HL-60/S4 (cell line): ENCODE data around the gene CST7.
"Not testable (repeated sequence)": the region's sequence is repeated elsewhere in the genome, so short reads cannot be mapped to it uniquely, and the experiment has no call there.

Experiments
- in situ Hi-C: fragments of 300-500 bp; cut with MboI; formaldehyde crosslinking; loops from 2 replicates; pipeline ENCODE4 v1.14.3; 2022; ENCODE audit warnings: low sequenced_read_pairs

Gene CST7

DNA sequence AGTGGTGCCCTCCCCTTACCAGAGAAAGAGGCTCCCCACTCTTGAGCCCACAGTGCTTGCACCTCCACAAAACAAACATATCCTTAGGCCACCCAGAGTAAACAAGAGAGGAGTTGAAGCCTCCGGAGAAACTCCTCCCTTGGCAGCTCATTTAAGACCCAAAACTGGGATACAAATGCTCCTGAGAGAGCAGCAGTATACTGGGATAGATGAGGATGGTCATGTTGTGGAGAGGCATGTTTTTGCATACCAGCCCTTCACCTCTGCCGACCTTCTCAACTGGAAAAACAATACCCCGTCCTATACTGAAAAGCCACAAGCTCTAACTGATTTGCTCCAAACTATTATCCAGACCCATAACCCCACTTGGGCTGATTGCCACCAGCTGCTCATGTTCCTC is 28.4 kb upstream of the CST7 start:
- in situ Hi-C loops, result loop anchor here (10.0 to 25.0 kb wide), 3 partner anchors 64 to 983 kb away; partner anchors contain the start of gene ACSS1

DNA sequence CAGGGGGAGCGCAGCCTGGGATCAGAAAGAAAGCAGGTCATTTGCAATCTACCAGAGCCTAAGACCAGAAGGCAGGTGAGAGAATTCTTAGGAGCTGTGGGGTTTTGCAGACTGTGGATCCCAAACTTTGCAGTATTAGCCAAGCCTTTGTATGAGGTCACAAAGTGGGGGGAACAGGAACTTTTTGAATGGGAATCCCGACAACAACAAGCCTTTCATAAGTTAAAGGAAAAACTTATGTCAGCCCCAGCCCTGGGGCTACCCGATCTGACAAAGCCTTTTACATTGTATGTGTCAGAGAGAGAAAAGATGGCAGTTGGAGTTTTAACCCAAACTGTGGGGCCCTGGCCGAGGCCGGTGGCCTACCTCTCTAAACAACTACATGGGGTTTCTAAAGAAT is 19.8 kb upstream of the CST7 start:
- in situ Hi-C loops, result loop anchor here (10.0 kb wide), 1 partner anchor 56 kb away; no protein-coding TSS in a partner anchor

DNA sequence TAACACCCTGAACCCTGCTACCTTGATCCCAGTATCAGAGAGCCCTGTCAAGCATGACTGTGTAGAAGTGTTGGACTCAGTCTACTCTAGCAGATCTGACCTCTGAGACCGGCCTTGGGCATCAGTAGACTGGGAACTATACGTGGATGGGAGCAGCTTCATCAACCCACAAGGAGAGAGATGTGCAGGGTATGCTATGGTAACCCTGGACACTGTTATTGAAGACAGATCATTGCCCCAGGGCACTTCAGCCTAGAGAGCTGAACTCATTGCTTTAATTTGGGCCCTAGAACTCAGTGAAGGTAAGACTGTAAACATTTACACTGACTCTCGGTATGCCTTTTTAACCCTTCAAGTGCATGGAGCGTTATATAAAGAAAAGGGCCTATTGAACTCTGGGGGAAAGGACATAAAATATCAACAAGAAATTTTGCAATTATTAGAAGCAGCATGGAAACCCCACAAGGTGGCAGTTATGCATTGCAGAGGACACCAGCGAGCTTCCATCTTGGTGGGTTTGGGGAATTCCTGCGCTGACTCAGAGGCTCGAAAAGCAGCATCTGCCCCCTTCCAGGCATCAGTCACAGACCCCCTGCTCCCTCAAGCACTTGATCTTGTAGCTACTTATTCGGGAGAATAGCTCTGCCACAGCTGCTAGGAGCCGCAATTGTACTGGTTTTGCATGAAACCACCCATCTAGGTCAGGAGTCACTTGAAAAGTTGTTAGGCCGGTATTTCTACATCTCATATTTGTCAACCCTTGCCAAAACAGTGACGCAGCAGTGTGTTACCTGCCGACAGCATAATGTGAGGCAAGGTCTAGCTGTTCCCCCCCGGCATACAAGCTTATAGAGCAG is 19.0 kb upstream of the CST7 start:
- in situ Hi-C loops, result loop anchor here (10.0 kb wide), 1 partner anchor 55 kb away; no protein-coding TSS in a partner anchor

DNA sequence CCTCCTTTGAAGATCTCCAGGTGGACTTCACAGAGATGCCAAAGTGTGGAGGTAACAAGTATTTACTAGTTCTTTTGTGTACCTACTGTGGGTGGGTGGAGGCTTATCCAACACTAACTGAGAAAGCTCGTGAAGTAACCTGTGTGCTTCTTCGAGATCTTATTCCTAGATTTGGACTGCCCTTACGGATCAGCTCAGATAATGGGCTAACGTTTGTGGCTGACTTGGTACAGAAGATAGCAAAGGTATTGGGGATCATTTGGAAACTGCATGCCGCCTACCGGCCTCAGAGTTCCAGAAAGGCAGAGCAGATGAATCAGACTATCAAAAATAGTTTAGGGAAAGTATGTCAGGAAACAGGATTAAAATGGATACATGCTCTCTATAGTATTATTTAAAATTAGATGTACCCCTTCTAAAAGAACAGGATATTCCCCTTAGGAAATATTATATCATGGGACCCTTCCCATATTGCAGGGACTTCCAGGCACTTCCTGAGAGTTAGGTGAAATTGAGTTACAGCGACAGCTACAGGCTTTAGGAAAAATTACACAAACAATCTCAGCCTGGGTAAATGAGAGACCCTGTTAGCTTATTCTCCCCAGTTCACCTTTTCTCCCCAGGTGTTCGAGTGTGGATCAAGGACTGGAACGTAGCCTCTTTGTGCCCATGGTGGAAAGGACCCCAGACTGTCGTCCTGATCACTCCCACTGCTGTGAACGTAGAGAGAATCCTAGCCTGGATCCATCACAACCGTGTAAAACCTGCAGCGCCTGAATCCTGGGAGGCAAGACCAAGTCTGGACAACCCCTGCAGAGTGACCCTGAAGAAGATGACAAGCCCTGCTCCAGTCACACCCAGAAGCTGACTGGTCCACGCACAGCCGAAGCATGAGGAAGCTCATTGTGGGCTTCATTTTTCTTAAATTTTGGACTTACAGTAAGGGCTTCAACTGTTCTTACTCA is 18.1 kb upstream of the CST7 start:
- in situ Hi-C loops, result not testable (repeated sequence)

DNA sequence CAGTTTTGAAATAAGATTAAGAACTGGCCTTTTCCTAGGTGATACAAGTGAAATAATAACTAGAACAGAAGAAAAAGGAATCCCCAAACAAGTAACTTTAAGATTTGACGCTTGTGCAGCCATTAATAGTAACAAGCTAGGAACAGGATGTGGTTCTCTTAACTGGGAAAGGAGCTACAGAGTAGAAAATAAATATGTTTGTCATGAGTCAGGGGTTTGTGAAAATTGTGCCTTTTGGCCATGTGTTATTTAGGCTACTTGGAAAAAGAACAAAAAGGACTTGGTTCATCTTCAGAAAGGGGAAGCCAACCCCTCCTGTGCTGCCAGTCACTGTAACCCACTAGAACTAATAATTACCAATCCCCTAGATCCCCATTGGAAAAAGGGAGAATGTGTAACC is 17.2 kb upstream of the CST7 start:
- in situ Hi-C loops, result not testable (repeated sequence)

DNA sequence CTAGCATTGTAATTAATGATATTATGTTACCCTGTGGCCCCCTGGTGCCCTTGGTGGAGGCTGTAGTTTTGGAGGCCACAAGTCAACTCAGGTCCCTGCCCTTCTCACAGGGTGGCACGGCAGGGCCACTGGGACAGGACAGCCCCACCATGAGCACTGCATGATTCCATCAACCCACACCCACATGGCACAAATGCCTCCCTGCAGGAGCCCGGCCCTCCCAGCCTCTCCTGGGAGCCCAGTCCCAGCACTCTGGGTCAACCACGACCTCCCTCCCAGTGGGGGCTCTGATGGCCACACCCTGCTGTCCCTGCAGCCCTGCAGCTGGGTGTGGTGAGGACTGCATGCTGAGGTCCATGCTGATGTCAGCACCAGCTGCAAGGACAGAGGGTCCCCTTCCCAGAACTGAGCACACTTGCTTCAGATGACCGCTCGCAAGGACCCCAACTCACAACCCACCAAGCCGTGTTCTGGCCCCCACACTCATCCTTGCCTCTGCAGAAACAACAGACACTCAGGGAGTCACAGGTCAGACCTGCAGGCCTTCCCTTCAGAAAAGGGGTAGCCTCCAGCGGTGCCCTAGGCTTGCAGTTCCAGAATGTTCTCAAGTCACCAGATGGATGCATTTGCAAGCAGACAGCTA is 15.7 kb upstream of the CST7 start:
- in situ Hi-C loops, result no loop called here

DNA sequence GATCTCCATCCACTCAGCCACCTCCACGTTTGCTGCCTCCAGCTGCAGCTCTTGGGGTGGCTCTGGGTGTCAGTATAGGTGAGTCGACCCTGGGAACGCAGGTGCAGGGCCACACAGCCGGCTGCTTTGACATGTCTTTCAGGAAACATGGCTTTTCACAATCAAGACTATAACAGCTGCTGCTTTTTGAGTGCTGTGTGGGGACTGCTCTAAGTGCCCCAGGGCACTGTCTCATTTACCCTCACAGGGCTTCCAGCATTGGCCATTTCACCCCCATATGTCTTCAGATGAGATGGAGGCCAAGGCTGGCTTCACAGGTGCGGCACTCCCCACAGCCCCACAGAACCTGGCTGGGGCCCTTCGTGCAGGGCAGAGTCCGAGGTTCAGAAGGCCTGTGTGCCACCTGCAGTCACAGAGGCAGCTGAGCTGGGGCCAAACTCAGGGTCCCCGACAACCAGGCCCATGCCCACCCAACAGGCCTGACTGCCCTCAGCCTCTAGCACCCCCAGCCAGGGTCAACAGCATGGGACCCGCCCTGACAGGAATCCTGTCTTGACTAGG is 14.9 kb upstream of the CST7 start:
- in situ Hi-C loops, result no loop called here

DNA sequence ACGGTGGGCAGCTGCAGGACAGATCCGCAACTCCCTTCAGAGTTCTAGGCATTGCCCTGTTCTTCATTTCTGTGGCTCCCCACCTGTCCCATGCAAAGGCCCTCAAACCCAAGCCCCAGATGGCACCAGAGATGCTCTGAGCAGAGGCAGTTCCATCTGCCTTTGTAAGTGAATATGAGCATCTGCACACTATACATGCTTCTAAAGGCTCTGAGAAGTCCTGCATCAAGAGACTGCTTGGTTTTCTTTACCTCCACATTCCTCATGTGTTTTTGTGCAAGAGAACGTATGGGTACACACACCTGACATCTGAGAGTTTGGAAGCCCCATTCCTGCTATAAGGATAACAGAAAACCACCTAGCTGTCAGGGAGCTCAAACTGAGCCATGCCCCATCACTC is 14.4 kb upstream of the CST7 start:
- in situ Hi-C loops, result no loop called here

DNA sequence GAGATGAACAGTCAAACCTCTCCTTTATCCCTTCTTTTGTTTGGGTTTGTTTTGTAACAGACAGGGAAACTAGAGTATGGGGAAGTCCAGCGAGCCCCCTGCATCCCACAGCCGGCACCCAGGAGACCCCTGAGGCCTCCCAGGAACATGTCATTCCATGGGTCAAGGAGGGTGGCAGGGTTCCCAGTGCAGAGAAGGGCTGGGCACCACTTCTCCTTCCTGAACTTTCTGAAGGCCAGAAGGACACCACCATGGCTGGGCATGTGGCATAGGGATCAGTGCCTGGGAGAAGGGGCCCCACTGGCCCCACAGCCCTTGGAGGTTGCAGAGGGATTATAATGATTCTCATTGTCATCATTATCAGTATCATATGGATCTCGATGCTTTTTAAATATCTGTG is 13.9 kb upstream of the CST7 start:
- in situ Hi-C loops, result no loop called here

DNA sequence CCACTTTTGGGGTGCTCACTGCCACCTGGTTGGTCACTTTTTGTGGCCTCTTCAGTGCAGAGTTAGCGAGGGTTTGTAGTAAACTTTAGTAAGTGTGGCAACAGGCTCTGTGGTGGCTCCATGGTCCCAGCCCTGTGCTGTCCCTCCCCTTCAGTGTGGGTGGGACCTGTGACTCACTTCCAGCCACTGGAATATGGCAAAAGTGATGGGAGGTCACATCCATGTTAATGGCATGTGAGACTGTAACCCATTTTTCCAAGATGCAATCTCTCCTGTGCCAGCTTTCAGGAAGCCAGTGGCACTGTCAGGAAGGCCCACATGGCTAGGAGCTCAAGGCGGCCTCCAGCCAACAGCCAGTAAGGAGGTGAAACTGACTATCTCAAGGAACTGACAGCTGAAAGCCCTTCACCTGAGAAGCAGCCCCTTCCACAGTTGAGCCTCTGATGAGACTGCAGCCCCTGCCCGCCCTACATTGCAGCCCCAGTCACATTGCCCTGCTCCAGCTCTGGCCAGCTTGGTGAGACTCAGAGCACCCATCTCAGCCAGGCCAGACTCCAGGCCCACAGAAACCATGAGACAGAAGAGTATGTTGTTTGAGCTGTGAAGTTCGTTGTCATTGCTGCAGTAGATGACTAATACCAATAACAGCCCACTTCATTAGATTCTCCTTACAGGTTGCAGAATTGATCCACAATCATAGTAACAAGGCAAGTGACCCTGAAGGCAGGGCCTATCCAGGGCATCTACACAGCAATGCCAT is 13.1 kb upstream of the CST7 start:
- in situ Hi-C loops, result no loop called here

DNA sequence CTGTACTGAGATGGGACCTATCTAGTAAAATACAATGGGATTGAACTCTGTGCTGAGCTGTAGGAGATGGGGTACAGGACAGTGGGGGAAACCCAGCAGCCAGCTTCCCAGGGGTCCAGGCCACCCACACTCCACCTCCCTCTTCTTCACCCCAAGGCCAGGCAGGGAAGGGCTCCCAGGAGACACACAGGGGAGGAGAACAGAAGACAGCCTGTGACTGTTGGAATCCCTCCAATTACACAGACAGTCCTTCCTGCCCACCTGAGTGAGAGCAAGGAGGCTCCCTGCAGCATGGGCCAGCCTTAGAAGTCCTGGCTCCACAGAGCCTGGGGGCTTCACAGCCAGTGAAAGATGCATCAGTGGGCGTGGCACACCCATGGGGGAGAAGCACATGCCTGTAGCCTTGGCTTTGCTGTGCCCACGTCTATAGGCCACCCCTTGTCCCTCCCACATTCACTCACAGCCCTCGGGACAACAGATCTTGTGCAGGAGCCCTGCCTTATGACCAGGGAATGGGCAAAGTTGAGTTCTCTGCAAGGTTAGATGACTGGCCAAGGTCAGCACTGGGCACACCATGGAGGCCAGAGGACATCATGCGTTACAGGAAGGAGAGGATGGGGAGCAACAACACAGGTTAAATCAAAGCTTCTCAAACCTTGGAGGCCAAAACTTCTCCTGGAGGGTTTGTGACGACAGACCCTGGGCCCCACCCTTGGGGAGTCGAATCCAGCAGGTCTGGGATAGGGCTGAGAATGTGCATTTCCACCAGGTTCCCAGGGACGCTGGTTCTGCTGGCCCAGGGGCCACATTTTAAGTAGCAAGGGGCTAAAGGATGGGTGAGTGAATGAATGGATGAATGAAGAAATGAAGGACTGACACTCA is 12.3 kb upstream of the CST7 start:
- in situ Hi-C loops, result no loop called here

DNA sequence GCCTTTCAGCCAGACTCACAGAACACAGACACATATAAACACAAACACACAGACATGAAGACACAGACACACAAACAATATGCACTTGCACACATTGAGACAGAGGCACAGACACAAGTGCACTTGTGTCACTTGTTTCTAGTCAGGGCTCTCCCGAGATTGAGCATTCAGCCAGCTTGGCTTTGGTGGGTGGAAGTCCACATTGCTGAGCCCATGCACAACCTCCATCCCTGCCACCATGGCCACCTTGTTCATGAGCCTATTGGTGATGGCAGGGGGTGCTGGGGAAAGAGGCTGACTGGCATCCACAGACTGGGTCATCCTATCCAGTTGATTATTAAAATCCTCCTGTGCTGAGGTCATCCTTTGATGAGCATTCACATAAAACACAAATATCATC is 11.5 kb upstream of the CST7 start:
- in situ Hi-C loops, result no loop called here

DNA sequence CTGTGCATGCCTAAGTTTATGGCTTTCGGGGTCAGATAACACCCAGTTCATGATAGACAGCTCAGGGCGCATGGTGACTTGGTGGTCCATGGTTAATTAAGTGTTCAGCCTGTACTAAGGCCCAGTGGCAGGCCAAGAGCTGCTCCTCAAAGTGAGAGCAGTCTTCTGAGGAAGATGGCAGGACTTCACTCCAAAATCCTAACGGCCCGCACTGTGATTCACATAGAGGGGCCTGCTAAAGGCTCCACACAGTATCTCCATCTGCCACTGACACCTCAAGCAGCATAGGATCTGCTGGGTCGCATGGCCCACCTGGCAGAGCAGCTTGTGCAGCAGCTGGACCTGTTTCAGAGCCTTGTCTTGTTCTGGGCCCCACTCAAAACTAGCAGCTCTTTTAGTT is 10.6 kb upstream of the CST7 start:
- in situ Hi-C loops, result no loop called here

DNA sequence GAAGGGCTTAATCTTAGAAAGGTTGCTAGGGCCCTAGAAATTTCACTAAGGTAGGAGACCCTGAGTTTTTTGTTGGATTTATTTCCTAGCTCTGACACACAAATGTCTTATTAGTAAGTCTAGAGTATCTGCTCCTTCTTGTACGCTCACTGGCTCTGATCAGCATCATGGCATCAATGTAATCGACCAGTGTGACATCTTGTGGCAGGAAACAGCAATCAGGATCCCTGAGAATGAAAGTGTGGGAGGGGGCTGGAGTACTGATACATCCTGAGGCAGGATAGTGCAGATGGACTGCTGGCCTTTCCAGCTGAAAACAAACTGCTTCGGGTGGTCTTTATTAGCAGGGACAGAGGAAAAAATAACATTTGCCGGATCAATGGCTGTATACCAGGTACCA is 10.0 kb upstream of the CST7 start:
- in situ Hi-C loops, result no loop called here

DNA sequence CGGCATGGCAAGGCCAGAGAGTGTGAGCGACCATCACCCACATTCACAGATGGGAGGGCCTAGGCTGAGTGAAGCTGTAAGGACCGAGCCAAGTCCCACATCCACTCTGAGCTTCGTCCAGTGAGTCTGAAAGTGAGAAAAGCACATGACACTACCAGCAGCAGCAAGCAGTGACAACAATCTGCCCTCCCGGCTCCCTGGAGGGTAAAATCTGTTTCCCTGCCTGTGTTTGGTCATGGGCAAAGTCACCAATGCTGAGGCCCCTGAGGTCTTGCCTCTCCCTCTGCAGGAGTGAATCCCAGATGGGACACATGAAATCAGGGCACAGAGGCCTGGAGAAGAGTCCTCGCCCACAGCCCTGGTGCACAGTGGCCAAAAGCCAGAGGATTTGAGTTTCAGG is 6.4 kb upstream of the CST7 start:
- in situ Hi-C loops, result no loop called here

DNA sequence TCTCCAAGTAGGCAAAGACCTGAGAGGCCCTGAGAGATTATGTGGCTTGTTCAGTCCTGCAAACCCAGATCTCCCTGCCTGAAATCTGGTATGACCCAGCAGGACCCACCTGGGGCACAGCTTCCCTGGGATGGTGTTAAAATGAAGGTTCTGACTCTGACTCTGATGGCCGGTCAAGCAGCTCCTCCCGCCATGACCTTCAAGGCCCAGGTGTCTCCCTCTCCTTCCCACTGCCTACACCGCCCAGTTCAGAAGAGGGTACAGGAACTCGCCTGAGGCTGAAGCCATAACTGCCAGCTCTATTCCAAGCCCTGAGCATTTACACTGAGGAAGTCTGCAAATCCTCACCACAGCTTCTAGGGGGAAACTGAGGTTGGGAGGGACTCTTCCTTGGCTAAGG is 5.9 kb upstream of the CST7 start:
- in situ Hi-C loops, result no loop called here

DNA sequence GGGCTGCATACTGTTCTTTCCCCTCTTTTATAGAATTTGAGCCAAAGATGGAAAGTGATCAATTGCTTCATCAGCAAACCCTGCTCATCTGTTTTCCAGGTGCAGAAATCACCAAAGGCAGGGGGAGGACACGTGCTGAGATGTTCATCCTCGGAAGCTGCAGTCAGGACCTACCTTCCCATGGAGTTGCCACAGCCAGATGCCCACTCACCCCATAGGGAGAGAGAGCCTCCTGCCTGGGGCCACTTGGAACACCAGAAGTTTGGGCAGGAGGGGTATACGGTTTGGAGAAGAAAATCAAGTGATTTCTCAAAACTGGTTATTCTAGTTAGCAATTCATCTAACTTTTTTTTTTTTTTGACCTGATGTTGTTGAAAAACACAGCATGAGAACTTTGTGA is 5.3 kb upstream of the CST7 start:
- in situ Hi-C loops, result no loop called here

DNA sequence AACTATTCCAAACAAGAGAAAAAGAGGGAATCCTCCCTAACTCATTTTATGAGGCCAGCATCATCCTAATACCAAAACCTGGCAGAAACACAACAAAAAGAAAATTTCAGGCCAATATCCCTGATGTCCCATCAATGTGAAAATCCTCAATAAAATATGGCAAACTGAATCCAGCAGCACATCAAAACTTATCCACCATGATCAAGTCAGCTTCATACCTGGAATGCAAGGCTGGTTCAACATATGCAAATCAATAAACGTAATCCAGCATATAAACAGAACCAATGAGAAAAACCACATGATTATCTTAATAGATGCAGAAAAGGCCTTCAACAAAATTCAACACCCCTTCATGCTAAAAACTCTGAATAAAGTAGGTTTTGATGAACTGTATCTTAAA is 2.7 kb upstream of the CST7 start:
- in situ Hi-C loops, result not testable (repeated sequence)

DNA sequence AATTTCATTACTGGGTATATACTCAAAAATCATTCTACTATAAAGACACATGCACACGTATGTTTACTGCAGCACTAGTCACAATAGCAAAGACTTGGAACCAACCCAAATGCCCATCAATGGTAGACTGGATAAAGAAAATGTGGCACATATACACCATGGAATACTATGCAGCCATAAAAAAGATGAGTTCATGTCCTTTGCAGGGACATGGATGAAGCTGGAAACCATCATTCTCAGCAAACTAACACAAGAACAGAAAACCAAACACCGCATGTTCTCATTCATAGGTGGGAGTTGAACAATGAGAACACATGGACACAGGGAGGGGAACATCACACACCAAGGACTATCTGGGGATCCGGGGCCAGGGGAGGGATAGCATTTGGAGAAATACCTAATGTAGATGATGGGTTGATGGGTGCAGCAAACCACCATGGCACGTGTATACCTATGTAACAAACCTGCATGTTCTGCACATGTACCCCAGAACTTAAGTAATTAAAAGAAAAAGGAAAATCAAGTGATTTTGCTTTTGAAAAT is 602 bp upstream of the CST7 start:
- in situ Hi-C loops, result not testable (repeated sequence)
